ENCODE data around the gene NCOA1. TPM values are rescaled to one million over a fixed set of nuclear protein-coding genes. Genes with fewer than 3 reads are reported as not detected.

Gene NCOA1
- total RNA-seq, 1 donor from 2014 or later, result 20.1 TPM

DNA sequence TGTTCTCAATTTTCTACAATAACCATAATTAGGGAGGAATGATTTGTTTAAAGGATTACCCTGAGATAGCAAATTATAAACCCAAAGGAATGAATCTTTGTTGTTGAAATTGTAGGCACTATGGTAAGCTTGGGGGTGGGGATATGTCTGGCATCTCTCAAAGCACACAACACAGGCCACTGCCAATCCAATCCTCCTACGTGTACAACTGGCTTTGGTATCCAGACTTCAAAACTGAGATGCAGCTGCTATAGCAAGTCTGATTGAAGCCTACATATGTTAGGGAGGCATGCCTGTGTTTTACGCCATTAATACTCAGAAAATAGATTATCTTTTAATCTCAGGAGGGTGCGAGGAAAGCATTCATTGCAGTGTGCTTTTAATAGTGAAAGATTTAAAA lies 5.9 kb upstream of the NCOA1 start:
- no peak for DNase-seq (ENCODE audit: low read depth, low spot score)
- TF ChIP-seq, protein P1, sequence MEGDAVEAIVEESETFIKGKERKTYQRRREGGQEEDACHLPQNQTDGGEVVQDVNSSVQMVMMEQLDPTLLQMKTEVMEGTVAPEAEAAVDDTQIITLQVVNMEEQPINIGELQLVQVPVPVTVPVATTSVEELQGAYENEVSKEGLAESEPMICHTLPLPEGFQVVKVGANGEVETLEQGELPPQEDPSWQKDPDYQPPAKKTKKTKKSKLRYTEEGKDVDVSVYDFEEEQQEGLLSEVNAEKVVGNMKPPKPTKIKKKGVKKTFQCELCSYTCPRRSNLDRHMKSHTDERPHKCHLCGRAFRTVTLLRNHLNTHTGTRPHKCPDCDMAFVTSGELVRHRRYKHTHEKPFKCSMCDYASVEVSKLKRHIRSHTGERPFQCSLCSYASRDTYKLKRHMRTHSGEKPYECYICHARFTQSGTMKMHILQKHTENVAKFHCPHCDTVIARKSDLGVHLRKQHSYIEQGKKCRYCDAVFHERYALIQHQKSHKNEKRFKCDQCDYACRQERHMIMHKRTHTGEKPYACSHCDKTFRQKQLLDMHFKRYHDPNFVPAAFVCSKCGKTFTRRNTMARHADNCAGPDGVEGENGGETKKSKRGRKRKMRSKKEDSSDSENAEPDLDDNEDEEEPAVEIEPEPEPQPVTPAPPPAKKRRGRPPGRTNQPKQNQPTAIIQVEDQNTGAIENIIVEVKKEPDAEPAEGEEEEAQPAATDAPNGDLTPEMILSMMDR (conservative IDR thresholded peaks at IDR 0.05), result no peak
- peaks cover 5% of the 10 kb centered on the region for H3K27me3 Mint-ChIP-seq (ENCODE audit: low read depth)
- peaks cover 3% of the 10 kb centered on the region for H3K9me3 Mint-ChIP-seq
- H3K4me1 Mint-ChIP-seq, result peaks cover 12% of the 10 kb centered on the region
- no peak overlapping the region for H3K4me3 Mint-ChIP-seq
- no peak overlapping the region for H3K27ac Mint-ChIP-seq (ENCODE audit: unreplicated experiment)
- peaks cover 2% of the 10 kb centered on the region for H3K36me3 Mint-ChIP-seq (ENCODE audit: low read depth)

DNA sequence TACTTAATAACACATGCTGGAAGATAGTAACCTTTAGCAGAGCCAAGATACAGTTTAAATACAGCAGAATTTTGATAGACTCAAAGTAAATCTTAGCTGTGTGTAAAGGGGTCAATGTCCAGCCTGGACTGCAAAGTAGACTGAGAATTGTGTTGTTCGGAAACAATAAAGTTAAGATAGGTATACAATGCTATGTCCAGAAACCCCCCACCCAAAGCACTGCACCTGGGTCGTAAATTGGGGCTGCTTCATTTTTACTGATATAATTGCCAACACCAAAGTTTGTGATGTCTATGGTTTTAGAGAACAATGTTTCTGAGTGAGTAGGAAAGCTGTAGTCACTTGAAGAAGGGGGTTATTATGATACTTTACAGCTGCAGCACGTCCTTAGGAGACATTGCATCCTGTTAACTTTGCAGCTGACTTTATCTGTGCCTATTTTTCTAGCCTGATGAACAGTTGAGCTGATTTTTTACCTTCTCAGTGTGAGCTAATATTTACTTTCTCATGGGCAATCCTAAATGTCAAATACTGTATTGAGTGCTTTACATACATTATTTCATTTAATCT lies 4.3 kb upstream of the NCOA1 start:
- Mint-ChIP-seq H3K36me3 (ENCODE audit: low read depth) (no peaks in the 10 kb centered on the region), H3K4me1 (peaks cover 16% of the 10 kb centered on the region), H3K4me3 (no peak overlapping the region), H3K9me3 (no peaks in the 10 kb centered on the region), H3K27me3 (ENCODE audit: low read depth) (peaks cover 5% of the 10 kb centered on the region), H3K27ac (ENCODE audit: unreplicated experiment) (no peak overlapping the region)
- no peak for DNase-seq (ENCODE audit: low read depth, low spot score)
- TF ChIP-seq, protein P1 (conservative IDR thresholded peaks at IDR 0.05), result no peak

DNA sequence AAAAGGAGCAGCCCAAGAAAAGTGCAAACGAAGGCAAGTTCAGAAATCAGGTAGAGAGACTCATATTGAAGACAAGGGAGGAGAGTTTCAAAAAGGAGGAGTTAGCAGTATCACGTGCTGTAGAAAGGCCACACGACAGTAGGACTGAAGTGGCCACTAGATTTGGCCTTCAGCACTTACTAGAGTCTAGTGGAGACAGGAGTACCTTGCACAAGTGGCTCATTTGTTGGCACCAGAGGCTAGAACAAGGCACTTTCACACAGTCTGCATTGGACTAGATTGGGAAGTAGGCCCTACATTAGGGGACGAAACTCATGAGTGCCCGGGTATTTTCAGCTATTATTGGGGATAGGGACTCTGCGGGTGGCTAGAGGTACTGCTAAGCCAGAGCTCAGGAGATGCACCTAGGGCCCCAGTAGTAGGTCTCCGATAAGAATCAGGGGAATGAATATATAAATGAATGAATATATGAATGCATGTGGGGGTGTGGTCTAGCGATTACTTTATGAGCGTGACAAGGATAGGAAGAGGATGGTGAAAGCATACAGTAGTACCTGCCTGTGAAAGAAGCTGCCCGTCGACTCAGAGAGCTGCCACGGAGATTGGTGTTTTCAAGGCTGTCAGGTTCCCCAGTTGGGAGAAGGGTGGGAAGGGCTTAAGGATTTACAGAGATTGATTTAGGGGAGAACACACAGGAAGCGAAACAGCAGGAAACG lies 1.4 kb upstream of the NCOA1 start:
- Mint-ChIP-seq H3K27me3 (ENCODE audit: low read depth) (peaks cover 15% of the 10 kb centered on the region), H3K36me3 (ENCODE audit: low read depth) (no peaks in the 10 kb centered on the region), H3K4me1 (peaks cover 34% of the 10 kb centered on the region), H3K4me3 (peak overlapping the region; percentile 92), H3K27ac (ENCODE audit: unreplicated experiment) (no peak overlapping the region), H3K9me3 (no peaks in the 10 kb centered on the region)
- TF ChIP-seq, protein P1 (conservative IDR thresholded peaks at IDR 0.05), result no peak
- no peak for DNase-seq (ENCODE audit: low read depth, low spot score)

DNA sequence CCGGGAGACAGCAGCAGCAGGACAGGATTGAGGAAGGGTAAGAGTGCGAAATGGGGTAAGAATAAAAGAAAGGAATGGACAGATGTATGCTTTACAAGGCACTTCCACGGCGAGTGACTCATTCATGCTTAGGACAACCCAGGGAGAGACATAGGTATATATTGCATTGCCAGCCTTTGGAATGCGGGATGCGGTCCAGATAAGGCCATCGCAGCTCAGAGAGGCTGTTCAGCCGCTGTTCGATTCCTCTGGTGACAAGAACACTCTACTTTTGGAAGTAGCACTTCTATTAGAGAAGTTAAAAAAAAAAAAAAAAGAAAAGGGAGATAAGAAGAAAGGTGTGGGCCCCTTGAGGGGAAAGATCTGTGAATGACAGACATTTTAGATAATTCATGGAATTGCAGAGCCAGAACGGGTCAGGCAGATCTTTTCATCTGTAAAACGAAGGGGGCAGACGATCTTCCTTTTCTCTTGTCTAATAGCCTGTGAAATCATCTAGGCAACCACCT lies 819 bp upstream of the NCOA1 start:
- peak overlapping the region; percentile 37 for H3K27ac Mint-ChIP-seq (ENCODE audit: unreplicated experiment)
- H3K4me3 Mint-ChIP-seq, result peak overlapping the region; percentile 92
- TF ChIP-seq, protein P1 (conservative IDR thresholded peaks at IDR 0.05), result no peak
- no peak for DNase-seq (ENCODE audit: low read depth, low spot score)
- no peaks in the 10 kb centered on the region for H3K9me3 Mint-ChIP-seq
- H3K4me1 Mint-ChIP-seq, result peaks cover 34% of the 10 kb centered on the region
- peaks cover 15% of the 10 kb centered on the region for H3K27me3 Mint-ChIP-seq (ENCODE audit: low read depth)
- H3K36me3 Mint-ChIP-seq (ENCODE audit: low read depth), result no peaks in the 10 kb centered on the region

DNA sequence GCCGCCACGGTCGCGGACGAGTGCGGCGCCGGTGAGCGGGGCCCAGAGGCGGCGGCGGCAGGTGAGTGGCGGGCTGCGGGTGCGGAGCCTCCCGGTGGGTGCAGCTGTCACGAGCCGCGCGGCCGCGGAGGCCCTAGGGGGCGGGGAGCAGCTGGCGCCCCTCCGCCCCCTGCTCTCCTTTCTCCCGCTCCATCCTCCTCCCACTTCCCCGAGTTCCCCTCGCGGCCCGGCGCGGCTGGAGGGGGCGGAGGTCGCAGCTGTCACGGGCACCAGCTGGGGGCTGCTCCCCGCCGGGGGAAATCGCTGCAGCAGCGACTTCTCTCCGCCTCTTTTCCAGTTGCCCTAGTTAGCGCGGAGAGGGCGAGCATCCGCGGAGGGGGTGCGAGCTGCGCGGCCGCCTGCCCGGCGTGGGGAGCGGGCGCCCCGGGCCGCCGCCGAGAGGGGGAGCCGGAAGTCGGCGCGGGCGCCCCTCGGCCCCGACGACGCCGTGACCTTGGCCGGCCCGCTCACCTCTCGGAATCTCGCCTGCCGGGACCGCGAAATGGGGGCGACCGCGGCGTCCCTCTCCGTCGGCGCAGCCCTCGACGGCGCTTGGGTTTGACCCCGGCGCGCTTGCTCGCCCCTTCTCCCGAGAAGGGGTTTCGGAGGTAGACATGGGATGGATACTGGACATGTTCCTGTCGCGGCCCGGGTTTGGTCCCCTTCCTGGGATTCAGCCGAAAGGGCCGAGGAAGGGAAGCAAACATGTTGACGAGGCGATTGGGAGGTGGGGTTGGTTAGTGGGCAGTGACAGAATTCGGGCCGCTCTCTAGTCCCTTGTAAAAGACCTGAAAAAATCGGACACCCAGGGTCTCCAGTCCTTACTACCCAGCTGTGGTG lies 727 bp downstream of the NCOA1 start:
- no peak overlapping the region for H3K27ac Mint-ChIP-seq (ENCODE audit: unreplicated experiment)

More for the DNA sequence above, 727 bp downstream of the NCOA1 start:
- Mint-ChIP-seq H3K36me3 (ENCODE audit: low read depth) (no peaks in the 10 kb centered on the region), H3K4me1 (peaks cover 34% of the 10 kb centered on the region), H3K9me3 (no peaks in the 10 kb centered on the region), H3K27me3 (ENCODE audit: low read depth) (peaks cover 15% of the 10 kb centered on the region), H3K4me3 (peak overlapping the region; percentile 91)
- DNase-seq (ENCODE audit: low read depth, low spot score), result peak; percentile 53
- TF ChIP-seq, protein P1 (conservative IDR thresholded peaks at IDR 0.05), result no peak

Measured in neural crest cell (in vitro differentiated cells).